A673 (cell line): ENCODE results near the gene SLC39A9. TPM values are rescaled to one million over a fixed set of nuclear protein-coding genes. Genes with fewer than 3 reads are reported as not detected.

Source experiments
- BruUV-seq: library from RNA; stranded (reverse); fragments of 400-500 nt; replicated peaks from 2 replicates; lab custom pipeline; 2021; lab: Mats Ljungman, UMichigan
- CTCF ChIA-PET: fragments of 300-600 bp; sonication (Branson Sonifier 250); formaldehyde crosslinking; loops from one replicate; lab custom pipeline; 2022; ENCODE audit warnings: antibody characterized with exemption; lab: Charles Lee
- POLR2A ChIA-PET: fragments of 300-600 bp; sonication (Branson Sonifier 250); formaldehyde crosslinking; loops from one replicate; lab custom pipeline; 2022; ENCODE audit warnings: antibody characterized with exemption; ENCODE audit not compliant: low non-redundant PET; lab: Charles Lee
- DNase-seq: peaks from one replicate; pipeline ENCODE4 v3.0.0-alpha.2; 2015; ENCODE audit warnings: low spot score
- H3K27ac ChIP-seq: fragments of 200-600 bp; sonication (generic); 2 replicates; pipeline ENCODE4 v1.5.1; 2016; ENCODE audit warnings: mixed run types, low read depth, mild to moderate bottlenecking, mixed read lengths, antibody characterized with exemption, low read length; ENCODE audit not compliant: poor library complexity, severe bottlenecking
- H3K27me3 ChIP-seq: fragments of 200-600 bp; sonication (generic); replicated peaks from 2 replicates; pipeline ENCODE4 v1.6.1; 2017; ENCODE audit warnings: mixed run types, low read depth, mild to moderate bottlenecking, mixed read lengths, antibody characterized with exemption, low read length; ENCODE audit not compliant: insufficient read depth, poor library complexity
- H3K36me3 ChIP-seq: fragments of 200-600 bp; sonication (generic); 2 replicates; pipeline ENCODE4 v1.6.1; 2016; ENCODE audit warnings: mixed run types, mild to moderate bottlenecking, mixed read lengths, antibody characterized with exemption, low read length; ENCODE audit not compliant: insufficient read depth, poor library complexity, severe bottlenecking
- H3K4me1 ChIP-seq: fragments of 200-600 bp; sonication (generic); 2 replicates; pipeline ENCODE4 v1.6.1; 2017; ENCODE audit warnings: mixed run types, mild to moderate bottlenecking, mixed read lengths, antibody characterized with exemption, low read length; ENCODE audit not compliant: insufficient read depth, poor library complexity, severe bottlenecking
- H3K4me3 ChIP-seq: fragments of 200-600 bp; sonication (generic); 2 replicates; pipeline ENCODE4 v1.5.1; 2016; ENCODE audit warnings: low read depth, mixed run types, mild to moderate bottlenecking, mixed read lengths, low read length; ENCODE audit not compliant: poor library complexity, severe bottlenecking
- H3K9me3 ChIP-seq: fragments of 200-600 bp; sonication (generic); 2 replicates; pipeline ENCODE4 v1.6.1; 2016; ENCODE audit warnings: mixed run types, low read depth, mild to moderate bottlenecking, mixed read lengths, antibody characterized with exemption, low read length; ENCODE audit not compliant: poor library complexity, severe bottlenecking
- EZH2 ChIP-seq: fragments of 200-600 bp; sonication (generic); IDR thresholded peaks from 2 replicates; pipeline ENCODE4 v1.6.1; 2017; ENCODE audit warnings: borderline replicate concordance, low read depth, mild to moderate bottlenecking, mixed read lengths, antibody characterized with exemption, low read length; ENCODE audit not compliant: poor library complexity, severe bottlenecking
- intact Hi-C: fragments of 100-400 bp; cut with micrococcal nuclease; formaldehyde crosslinking; loops from one replicate; pipeline ENCODE4 v1.10.0; 2022; ENCODE audit not compliant: unreplicated experiment
- total RNA-seq: library from RNA; stranded (reverse); gene quantifications from 2 replicates; pipeline ENCODE4 v1.2.3, GENCODE V29; 2021
- TF ChIP-seq, protein P1 (sequence below): fragments of 300-800, 200-600 bp; sonication (generic); conservative IDR thresholded peaks from 2 replicates; pipeline ENCODE4 v1.5.1; 2017; ENCODE audit warnings: low read depth, mild to moderate bottlenecking, antibody characterized with exemption, low read length, moderate library complexity, mixed read lengths

SLC39A9 gene
- total RNA-seq, 1 experiment from 2014 or later, result 59.2 TPM

DNA sequence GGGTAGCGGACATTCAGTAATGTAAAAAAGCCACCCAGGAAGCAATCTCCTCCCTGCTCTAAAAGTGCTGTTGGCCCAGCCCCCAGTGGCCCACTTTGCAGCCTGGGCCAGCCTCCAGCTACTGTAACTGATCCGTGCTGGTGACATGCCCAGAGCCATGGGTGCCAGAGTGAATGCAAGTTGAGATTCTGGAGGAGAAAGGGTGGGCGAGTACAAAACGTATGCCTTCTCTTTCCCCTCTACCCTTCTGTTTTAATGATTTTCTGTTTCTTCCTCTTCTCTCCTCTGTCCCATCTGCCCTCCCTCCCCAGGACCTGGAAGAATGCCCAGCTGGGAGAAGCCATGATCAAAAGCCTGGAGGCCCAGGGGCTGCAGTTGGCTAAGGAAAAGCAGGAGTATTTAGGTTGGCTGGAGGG lies 102.9 kb downstream of the SLC39A9 start:
- POLR2A ChIA-PET, result no interaction called here
- Histone ChIP-seq H3K9me3 (no peaks in the 10 kb centered on the region), H3K4me1 (peaks cover 7% of the 10 kb centered on the region), H3K36me3 (no peaks in the 10 kb centered on the region), H3K27ac (no peak overlapping the region), H3K4me3 (no peak overlapping the region), H3K27me3 (no peaks in the 10 kb centered on the region)
- TF ChIP-seq, protein P1, sequence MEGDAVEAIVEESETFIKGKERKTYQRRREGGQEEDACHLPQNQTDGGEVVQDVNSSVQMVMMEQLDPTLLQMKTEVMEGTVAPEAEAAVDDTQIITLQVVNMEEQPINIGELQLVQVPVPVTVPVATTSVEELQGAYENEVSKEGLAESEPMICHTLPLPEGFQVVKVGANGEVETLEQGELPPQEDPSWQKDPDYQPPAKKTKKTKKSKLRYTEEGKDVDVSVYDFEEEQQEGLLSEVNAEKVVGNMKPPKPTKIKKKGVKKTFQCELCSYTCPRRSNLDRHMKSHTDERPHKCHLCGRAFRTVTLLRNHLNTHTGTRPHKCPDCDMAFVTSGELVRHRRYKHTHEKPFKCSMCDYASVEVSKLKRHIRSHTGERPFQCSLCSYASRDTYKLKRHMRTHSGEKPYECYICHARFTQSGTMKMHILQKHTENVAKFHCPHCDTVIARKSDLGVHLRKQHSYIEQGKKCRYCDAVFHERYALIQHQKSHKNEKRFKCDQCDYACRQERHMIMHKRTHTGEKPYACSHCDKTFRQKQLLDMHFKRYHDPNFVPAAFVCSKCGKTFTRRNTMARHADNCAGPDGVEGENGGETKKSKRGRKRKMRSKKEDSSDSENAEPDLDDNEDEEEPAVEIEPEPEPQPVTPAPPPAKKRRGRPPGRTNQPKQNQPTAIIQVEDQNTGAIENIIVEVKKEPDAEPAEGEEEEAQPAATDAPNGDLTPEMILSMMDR, result no peak
- no peak for TF ChIP-seq EZH2
- CTCF ChIA-PET, result no interaction called here
- intact Hi-C loops, result no loop called here
- DNase-seq, result peak; percentile 48
- BruUV-seq, result no TSS peak

DNA sequence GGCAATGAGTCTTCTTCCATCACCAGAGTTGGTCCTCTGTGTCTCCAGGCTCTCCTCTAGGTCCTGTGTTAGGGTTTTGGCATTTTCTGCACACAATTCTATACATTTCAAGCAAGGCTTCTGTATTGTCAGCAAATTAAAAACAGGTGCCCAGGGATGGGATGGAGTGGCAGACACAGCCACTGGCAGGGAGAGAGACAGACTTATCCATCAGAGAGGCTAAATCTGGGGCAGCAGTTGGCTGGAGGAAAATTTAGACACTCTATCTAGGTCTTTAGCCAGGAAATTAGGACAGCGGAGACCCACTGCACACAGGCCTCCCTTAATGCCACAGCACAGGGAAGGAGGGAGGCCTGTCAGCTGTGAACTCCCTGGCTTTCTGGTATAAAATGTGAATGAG lies 106.3 kb downstream of the SLC39A9 start:
- no peaks in the 10 kb centered on the region for H3K27me3 ChIP-seq
- no peak for TF ChIP-seq EZH2
- TF ChIP-seq, protein P1, result no peak
- no peaks in the 10 kb centered on the region for H3K9me3 ChIP-seq
- no peak for DNase-seq
- peaks cover 7% of the 10 kb centered on the region for H3K4me1 ChIP-seq
- no TSS peak for BruUV-seq
- H3K4me3 ChIP-seq, result no peak overlapping the region
- CTCF ChIA-PET, result no interaction called here
- intact Hi-C loops, result no loop called here
- POLR2A ChIA-PET, result no interaction called here
- no peaks in the 10 kb centered on the region for H3K36me3 ChIP-seq
- H3K27ac ChIP-seq, result no peak overlapping the region

DNA sequence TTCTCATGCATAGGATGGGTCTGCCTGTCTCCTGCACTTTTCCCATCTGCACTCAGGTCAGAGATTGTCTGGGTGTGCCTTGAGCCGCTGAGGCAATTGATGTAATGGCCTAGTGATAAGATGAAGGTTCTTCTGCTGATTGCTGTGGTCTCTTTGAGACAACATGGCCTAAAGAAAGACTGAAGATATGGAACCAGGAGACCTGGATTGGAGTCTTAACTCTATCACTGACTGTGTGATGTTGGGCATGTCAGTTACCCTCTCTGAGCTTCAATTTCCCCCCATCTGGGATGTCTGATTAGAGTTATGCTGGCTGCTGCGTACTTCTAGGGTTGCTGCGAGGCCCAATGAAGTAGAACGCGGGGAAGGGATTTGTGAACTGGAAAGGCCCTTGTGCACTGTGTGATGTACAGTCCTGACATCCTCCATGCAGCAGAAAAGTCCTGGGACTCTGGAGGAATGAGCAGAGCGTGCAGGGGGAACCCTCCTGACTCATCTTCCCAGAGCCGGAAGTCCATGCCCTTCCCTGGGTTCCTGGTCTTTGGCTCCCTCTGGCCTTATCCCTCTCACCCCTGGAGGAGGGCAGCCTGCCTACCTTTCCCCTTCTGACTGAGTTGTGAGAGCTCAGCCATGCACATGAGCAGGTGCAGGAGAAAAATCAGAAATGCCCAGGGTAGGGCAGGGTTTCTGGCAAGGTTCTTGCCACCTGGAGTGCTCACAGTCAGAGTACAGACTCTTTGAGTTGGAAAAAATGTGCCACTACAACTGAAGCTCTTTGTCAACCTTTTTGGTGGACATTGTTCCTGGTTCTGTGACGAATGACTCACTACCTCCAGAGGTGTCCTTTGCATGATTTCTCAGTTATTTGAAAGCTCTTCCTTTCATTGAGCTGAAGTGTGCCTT lies 107.1 kb downstream of the SLC39A9 start:
- intact Hi-C loops, result no loop called here
- Histone ChIP-seq H3K36me3 (no peaks in the 10 kb centered on the region), H3K27ac (no peak overlapping the region), H3K27me3 (peaks cover 2% of the 10 kb centered on the region), H3K4me3 (no peak overlapping the region), H3K9me3 (no peaks in the 10 kb centered on the region), H3K4me1 (peaks cover 7% of the 10 kb centered on the region)
- no TSS peak for BruUV-seq
- CTCF ChIA-PET, result no interaction called here
- no peak for TF ChIP-seq EZH2
- TF ChIP-seq, protein P1, result no peak
- DNase-seq, result no peak
- POLR2A ChIA-PET, result no interaction called here
